Spleen (tissue), 11 donors: Measurements from ENCODE around the gene SEC24D. TPM values are rescaled to one million over a fixed set of nuclear protein-coding genes. Genes with fewer than 3 reads are reported as not detected.
A peak's percentile ranks its signal among the peaks of the same experiment; 100 is the strongest.

ENCODE experiments used
- DNase-seq: peaks from one replicate; pipeline ENCODE4 v3.0.0-alpha.2; 2020
- H3K27ac ChIP-seq, 8 donors: fragments of 200-600 bp; sonication (generic) in 7 of 8; 1 replicate in 4 of 8; 2 replicates in 4 of 8; pipeline versions ENCODE4 v1.5.0 to v1.8.0; 2016 to 2021; ENCODE audit warnings: inconsistent platforms in 4 of 8, mild to moderate bottlenecking in 4 of 8, moderate library complexity in 1 of 8
- H3K27me3 ChIP-seq, 7 donors: fragments of 200-600 bp; sonication (generic) in 6 of 7; replicated peaks in 1 of 7; 1 replicate in 4 of 7; 2 replicates in 3 of 7; pipeline versions ENCODE4 v1.5.0 to v1.8.0; 2016 to 2021; ENCODE audit warnings: inconsistent platforms in 3 of 7, mild to moderate bottlenecking in 1 of 7
- H3K36me3 ChIP-seq, 6 donors: fragments of 200-600 bp; sonication (generic) in 5 of 6; 1 replicate in 4 of 6; 2 replicates in 2 of 6; pipeline versions ENCODE4 v1.5.0 to v1.8.0; 2016 to 2021; ENCODE audit warnings: inconsistent platforms in 2 of 6
- H3K4me1 ChIP-seq, 6 donors: fragments of 200-600 bp; sonication (generic) in 5 of 6; 1 replicate in 3 of 6; 2 replicates in 3 of 6; pipeline versions ENCODE4 v1.5.0 to v1.8.0; 2016 to 2021; ENCODE audit warnings: inconsistent platforms in 3 of 6
- H3K4me3 ChIP-seq, 8 donors: fragments of 200-600 bp; sonication (generic) in 7 of 8; 1 replicate in 4 of 8; 2 replicates in 4 of 8; pipeline versions ENCODE4 v1.5.0 to v1.8.0; 2016 to 2021; ENCODE audit warnings: inconsistent platforms in 4 of 8, mild to moderate bottlenecking in 4 of 8, moderate library complexity in 2 of 8
- H3K9me3 ChIP-seq, 8 donors: fragments of 200-600 bp; sonication (generic) in 7 of 8; 1 replicate in 4 of 8; 2 replicates in 4 of 8; pipeline versions ENCODE4 v1.5.0 to v1.8.0; 2016 to 2021; ENCODE audit warnings: inconsistent platforms in 4 of 8
- CTCF ChIP-seq, 11 experiments: fragments of 200-600 bp in 7 of 11; fragments of 450-650 bp in 4 of 11; sonication (generic) in 4 of 11; IDR thresholded peaks in 8 of 11; conservative IDR thresholded peaks in 3 of 11; 1 replicate in 7 of 11; 2 replicates in 4 of 11; pipeline versions ENCODE4 v1.4.0 to v1.8.0; 2016 to 2021; ENCODE audit warnings: antibody characterized with exemption in 11 of 11, inconsistent platforms in 4 of 11, mild to moderate bottlenecking in 1 of 11
- POLR2A ChIP-seq, 3 donors: fragments of 450-650 bp; IDR thresholded peaks; one replicate each; pipeline ENCODE4 v1.5.1; 2017; ENCODE audit warnings: antibody characterized with exemption in 3 of 3, mild to moderate bottlenecking in 1 of 3
- POLR2AphosphoS5 ChIP-seq, 3 donors: sonication (generic); formaldehyde crosslinking; IDR thresholded peaks; one replicate each; pipeline ENCODE4 v1.5.1; 2017; ENCODE audit warnings: antibody characterized with exemption in 3 of 3
- WGBS, 5 donors: extraction: QIAGEN DNeasy Blood & Tissue Kit in 3 of 5; methylation state at CpG; one replicate each; pipeline versions ENCODE4 v1.1.5 to v1.1.7; 2013 to 2018; 5-methylcytosine and 5-hydroxymethylcytosine counted together
- intact Hi-C: fragments of 100-400 bp; cut with DNase I; formaldehyde crosslinking; loops from one replicate; pipeline ENCODE4 v1.15.0; 2023; ENCODE audit warnings: low total_unique reads
- polyA plus RNA-seq, 3 donors: library from polyadenylated mRNA; stranded (reverse); fragments of 200-250 nt; gene quantifications; one replicate each; pipeline ENCODE4 v1.2.1, GENCODE V29; 2013
- total RNA-seq, 7 donors: library from RNA; depleted of rRNA in 3 of 7; stranded (reverse); fragments of >200 nt in 3 of 7; fragmentation: NEBNext Ultra II Directional in 4 of 7; extraction: Animal tissue kit (Norgen Biotek cat#: 25700) in 4 of 7; gene quantifications; one replicate each; pipeline versions ENCODE4 v1.1.0 to v1.2.1, GENCODE V29; 2016 to 2021
- donor health status: healthy with polysubstance abuse.
- donor health status: DM: no; HTN: no; CAD: no; lungs with moderate emphysema.
- donor health status: DM: no; HTN: no; CAD: no.
- donor health status: Bipolar disorder and iron deficiency.
- donor health status: healthy.
- donor health status: DM: no; HTN: no; CAD: no.
- donor health status: DM: yes; HTN: yes; CAD: no.

Gene SEC24D
- total and polyA plus RNA-seq, 10 donors, result 5.2 to 75.8 (median 55.2) TPM

DNA sequence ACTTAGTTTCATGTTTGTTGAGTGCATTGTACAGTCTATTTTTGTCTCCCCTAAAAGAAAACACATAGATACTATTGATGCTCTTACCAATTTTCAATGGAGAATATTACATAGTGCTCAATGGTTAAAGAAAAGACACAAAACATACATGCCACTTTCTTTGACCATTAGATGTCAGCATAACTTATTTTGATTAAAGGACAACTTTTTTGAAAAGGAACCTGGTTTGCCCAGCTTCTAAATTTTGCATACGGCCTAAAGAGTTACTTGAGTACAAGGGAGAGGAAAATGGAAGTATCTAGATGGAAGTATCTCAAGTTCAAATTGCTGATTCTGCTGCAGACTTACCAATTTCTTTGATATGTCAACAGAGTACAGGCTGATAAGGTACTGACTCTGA lies 82.2 kb downstream of the SEC24D start:
- H3K4me1 ChIP-seq, result peaks cover 0 to 18% (median 3%) of the 10 kb centered on the region in 6 donors
- TF ChIP-seq POLR2A (IDR thresholded peaks at IDR 0.05) (no peak), POLR2AphosphoS5 (IDR thresholded peaks at IDR 0.05) (no peak), CTCF (IDR thresholded peaks at IDR 0.05 in 8 of 11, conservative IDR thresholded peaks at IDR 0.05 in 3 of 11) (no peak)
- peak overlapping the region in 7 of 8 donors; percentile 52 to 71 (median 59) for H3K27ac ChIP-seq
- no peak overlapping the region for H3K4me3 ChIP-seq
- no peaks in the 10 kb centered on the region for H3K27me3 ChIP-seq
- WGBS, 5 donors, result 73 to 91% (median 75%) methylated on average over 1 of the region's 1 CpG
- peaks cover 0 to 74% (median 24%) of the 10 kb centered on the region in 6 donors for H3K36me3 ChIP-seq
- intact Hi-C loops, result no loop called here
- DNase-seq, result no peak
- no peaks in the 10 kb centered on the region for H3K9me3 ChIP-seq

DNA sequence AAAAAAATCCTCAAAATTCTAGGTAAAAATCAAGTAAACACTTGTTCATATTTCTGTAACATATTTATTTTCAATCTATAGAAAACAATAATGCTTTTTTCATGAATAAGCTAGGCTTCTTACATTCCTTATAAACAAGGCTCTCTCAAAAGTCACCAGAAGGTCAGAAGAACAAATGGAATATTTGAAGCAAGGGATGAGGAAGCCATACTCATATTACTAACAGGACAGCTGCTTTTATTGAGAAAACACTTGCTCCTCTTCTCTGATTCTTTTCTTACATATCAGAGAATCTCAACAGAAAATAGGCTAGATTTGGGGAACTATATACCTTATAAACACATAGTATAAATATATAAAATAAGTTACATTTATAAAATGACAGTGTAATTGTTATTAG lies 82.8 kb downstream of the SEC24D start:
- Histone ChIP-seq H3K36me3 (peaks cover 0 to 78% (median 24%) of the 10 kb centered on the region in 6 donors), H3K4me3 (no peak overlapping the region), H3K9me3 (no peaks in the 10 kb centered on the region), H3K27ac (peak overlapping the region in 6 of 8 donors; percentile 44 to 71 (median 56)), H3K27me3 (no peaks in the 10 kb centered on the region), H3K4me1 (peaks cover 0 to 18% (median 2%) of the 10 kb centered on the region in 6 donors)
- intact Hi-C loops, result no loop called here
- no peak for DNase-seq
- TF ChIP-seq POLR2A (IDR thresholded peaks at IDR 0.05) (no peak), CTCF (IDR thresholded peaks at IDR 0.05 in 8 of 11, conservative IDR thresholded peaks at IDR 0.05 in 3 of 11) (no peak), POLR2AphosphoS5 (IDR thresholded peaks at IDR 0.05) (no peak)

GRCh38 chr4:118752551-118752950 lies 83.4 kb downstream of the SEC24D start:
- H3K9me3 ChIP-seq, result no peaks in the 10 kb centered on the region
- H3K36me3 ChIP-seq, result peaks cover 0 to 78% (median 23%) of the 10 kb centered on the region in 6 donors
- H3K27me3 ChIP-seq, result no peaks in the 10 kb centered on the region
- DNase-seq, result no peak
- TF ChIP-seq CTCF (IDR thresholded peaks at IDR 0.05 in 8 of 11, conservative IDR thresholded peaks at IDR 0.05 in 3 of 11) (no peak), POLR2A (IDR thresholded peaks at IDR 0.05) (no peak), POLR2AphosphoS5 (IDR thresholded peaks at IDR 0.05) (no peak)
- intact Hi-C loops, result no loop called here
- peaks cover 0 to 14% (median 2%) of the 10 kb centered on the region in 6 donors for H3K4me1 ChIP-seq
- H3K27ac ChIP-seq, result peak overlapping the region in 3 of 8 donors; percentile 37 to 71 (median 44)
- WGBS, 5 donors, result 85 to 94% (median 87%) methylated on average over 2 of the region's 2 CpGs
- H3K4me3 ChIP-seq, result no peak overlapping the region

GRCh38 chr4:118751629-118752323 lies 84.2 kb downstream of the SEC24D start:
- TF ChIP-seq CTCF (IDR thresholded peaks at IDR 0.05 in 8 of 11, conservative IDR thresholded peaks at IDR 0.05 in 3 of 11) (no peak), POLR2A (IDR thresholded peaks at IDR 0.05) (no peak), POLR2AphosphoS5 (IDR thresholded peaks at IDR 0.05) (no peak)
- Histone ChIP-seq H3K4me1 (peaks cover 0 to 13% (median 2%) of the 10 kb centered on the region in 6 donors), H3K27me3 (no peaks in the 10 kb centered on the region), H3K9me3 (no peaks in the 10 kb centered on the region), H3K27ac (peak overlapping the region in 6 of 8 donors; percentile 34 to 71 (median 42)), H3K4me3 (no peak overlapping the region), H3K36me3 (peaks cover 0 to 75% (median 17%) of the 10 kb centered on the region in 6 donors)
- WGBS, 5 donors, result 79 to 84% (median 81%) methylated on average over 2 of the region's 2 CpGs
- intact Hi-C loops, result no loop called here
- DNase-seq, result no peak
